Endometrial microvascular endothelial cells (primary cell): ENCODE data around the gene CHST8. TPM values are rescaled to one million over a fixed set of nuclear protein-coding genes. Genes with fewer than 3 reads are reported as not detected.

Source experiments
- in situ Hi-C: cut with HindIII; loops from 2 replicates; pipeline ENCODE4 v1.10.0; 2017; ENCODE audit warnings: low sequenced_read_pairs, low pct_unique_long_range_greater_than_20kb; ENCODE audit errors: inconsistent ontology term
- total RNA-seq: library from RNA; depleted of rRNA; stranded (reverse); fragments of >200 nt; gene quantifications from one replicate; pipeline ENCODE4 v1.2.3, GENCODE V29; 2015; ENCODE audit errors: inconsistent ontology term

CHST8 gene
- total RNA-seq, 1 donor from 2014 or later = not detected

- in situ Hi-C loops = no loop called here
These were observed 125.5 kb downstream of the CHST8 start for GRCh38 chr19:33747273-33747672.

- in situ Hi-C loops = no loop called here
These were observed 126.5 kb downstream of the CHST8 start for GRCh38 chr19:33748231-33748630.

GRCh38 chr19:33749016-33749415 lies 127.3 kb downstream of the CHST8 start:
- in situ Hi-C loops = no loop called here

- in situ Hi-C loops = no loop called here
These were observed 127.9 kb downstream of the CHST8 start for GRCh38 chr19:33749619-33750175.

GRCh38 chr19:33750587-33751435 lies 129.1 kb downstream of the CHST8 start:
- in situ Hi-C loops = no loop called here

GRCh38 chr19:33751436-33751770 lies 129.7 kb downstream of the CHST8 start:
- in situ Hi-C loops = no loop called here

GRCh38 chr19:33752018-33752800 lies 130.5 kb downstream of the CHST8 start:
- in situ Hi-C loops = no loop called here

GRCh38 chr19:33752945-33753344 lies 131.2 kb downstream of the CHST8 start:
- in situ Hi-C loops = no loop called here

GRCh38 chr19:33754361-33754760 lies 132.6 kb downstream of the CHST8 start:
- in situ Hi-C loops = no loop called here

- in situ Hi-C loops = no loop called here
These were observed 133.6 kb downstream of the CHST8 start for GRCh38 chr19:33755099-33756035.

GRCh38 chr19:33756177-33756576 lies 134.4 kb downstream of the CHST8 start:
- in situ Hi-C loops = no loop called here

- in situ Hi-C loops = no loop called here
These were observed 136.8 kb downstream of the CHST8 start for GRCh38 chr19:33758541-33759013.

GRCh38 chr19:33759356-33759755 lies 137.6 kb downstream of the CHST8 start:
- in situ Hi-C loops = no loop called here

GRCh38 chr19:33763633-33764371 lies 142.0 kb downstream of the CHST8 start:
- in situ Hi-C loops = loop anchor here (10.0 kb wide), 1 partner anchor 349 kb away; no protein-coding TSS in a partner anchor

- in situ Hi-C loops = loop anchor here (10.0 kb wide), 1 partner anchor 352 kb away; no protein-coding TSS in a partner anchor
These were observed 144.9 kb downstream of the CHST8 start for GRCh38 chr19:33766623-33767022.

- in situ Hi-C loops = loop anchor here (10.0 kb wide), 1 partner anchor 353 kb away; no protein-coding TSS in a partner anchor
These were observed 146.2 kb downstream of the CHST8 start for GRCh38 chr19:33767898-33768413.

- in situ Hi-C loops = loop anchor here (10.0 kb wide), 1 partner anchor 354 kb away; no protein-coding TSS in a partner anchor
These were observed 147.5 kb downstream of the CHST8 start for GRCh38 chr19:33769208-33769607.

GRCh38 chr19:33770107-33770506 lies 148.4 kb downstream of the CHST8 start:
- in situ Hi-C loops = no loop called here
